ENCODE data around the gene NMU. TPM values are rescaled to one million over a fixed set of nuclear protein-coding genes. Genes with fewer than 3 reads are reported as not detected.

Gene NMU
- total RNA-seq, 1 experiment from 2014 or later, result 0.54 TPM

DNA sequence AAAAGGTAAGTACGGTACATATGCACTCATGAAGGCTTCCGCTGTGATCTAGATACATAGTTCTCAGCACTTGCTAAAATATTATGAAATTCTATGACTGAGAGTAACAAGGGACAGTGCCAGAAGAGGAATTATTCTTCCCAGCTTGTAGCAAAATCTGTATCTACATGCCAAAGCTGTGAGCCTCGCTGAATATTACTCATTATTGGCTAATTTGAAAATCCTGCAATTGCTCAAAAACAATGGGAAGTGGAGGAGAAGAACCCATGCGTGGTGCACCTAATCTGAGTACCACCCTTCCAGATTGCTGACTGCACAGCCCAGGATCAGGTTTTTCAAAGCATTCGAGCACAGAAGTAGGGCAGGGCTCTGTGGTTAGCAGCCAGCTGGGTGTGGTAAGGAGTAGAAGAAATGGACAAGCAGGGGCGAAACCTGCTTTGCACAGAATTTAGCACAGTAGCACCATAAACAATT is 26.7 kb downstream of the NMU start:
- Histone ChIP-seq H3K4me3 (ENCODE audit: low read depth in 2 of 2, low read length in 2 of 2) (no peak overlapping the region), H3K27ac (ENCODE audit: low read length) (no peak overlapping the region), H3K36me3 (ENCODE audit: control insufficient read depth, insufficient read depth, low read length) (no peaks in the 10 kb centered on the region), H3K4me1 (ENCODE audit: control insufficient read depth, insufficient read depth, low read length) (no peaks in the 10 kb centered on the region), H3K27me3 (ENCODE audit: control insufficient read depth, insufficient read depth, low read length) (no peaks in the 10 kb centered on the region), H3K9me3 (ENCODE audit: control insufficient read depth, insufficient read depth, low read depth, low read length) (no peaks in the 10 kb centered on the region)
- no TSS peak for BruUV-seq (replicated peaks)
- DNase-seq (ENCODE audit: low read depth, low spot score) (no peak), ATAC-seq (no peak)
- TF ChIP-seq POLR2AphosphoS5 (IDR thresholded peaks at IDR 0.05; ENCODE audit: low read depth, low read length) (no peak), SIN3A (IDR thresholded peaks at IDR 0.05; ENCODE audit: borderline replicate concordance, insufficient read depth, low read depth, low read length) (no peak), TCF7L2 (IDR thresholded peaks at IDR 0.05; ENCODE audit: low read depth, low read length) (no peak)
- TF ChIP-seq, protein P1, sequence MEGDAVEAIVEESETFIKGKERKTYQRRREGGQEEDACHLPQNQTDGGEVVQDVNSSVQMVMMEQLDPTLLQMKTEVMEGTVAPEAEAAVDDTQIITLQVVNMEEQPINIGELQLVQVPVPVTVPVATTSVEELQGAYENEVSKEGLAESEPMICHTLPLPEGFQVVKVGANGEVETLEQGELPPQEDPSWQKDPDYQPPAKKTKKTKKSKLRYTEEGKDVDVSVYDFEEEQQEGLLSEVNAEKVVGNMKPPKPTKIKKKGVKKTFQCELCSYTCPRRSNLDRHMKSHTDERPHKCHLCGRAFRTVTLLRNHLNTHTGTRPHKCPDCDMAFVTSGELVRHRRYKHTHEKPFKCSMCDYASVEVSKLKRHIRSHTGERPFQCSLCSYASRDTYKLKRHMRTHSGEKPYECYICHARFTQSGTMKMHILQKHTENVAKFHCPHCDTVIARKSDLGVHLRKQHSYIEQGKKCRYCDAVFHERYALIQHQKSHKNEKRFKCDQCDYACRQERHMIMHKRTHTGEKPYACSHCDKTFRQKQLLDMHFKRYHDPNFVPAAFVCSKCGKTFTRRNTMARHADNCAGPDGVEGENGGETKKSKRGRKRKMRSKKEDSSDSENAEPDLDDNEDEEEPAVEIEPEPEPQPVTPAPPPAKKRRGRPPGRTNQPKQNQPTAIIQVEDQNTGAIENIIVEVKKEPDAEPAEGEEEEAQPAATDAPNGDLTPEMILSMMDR (IDR thresholded peaks at IDR 0.05), result no peak
- TF ChIP-seq, protein P2, sequence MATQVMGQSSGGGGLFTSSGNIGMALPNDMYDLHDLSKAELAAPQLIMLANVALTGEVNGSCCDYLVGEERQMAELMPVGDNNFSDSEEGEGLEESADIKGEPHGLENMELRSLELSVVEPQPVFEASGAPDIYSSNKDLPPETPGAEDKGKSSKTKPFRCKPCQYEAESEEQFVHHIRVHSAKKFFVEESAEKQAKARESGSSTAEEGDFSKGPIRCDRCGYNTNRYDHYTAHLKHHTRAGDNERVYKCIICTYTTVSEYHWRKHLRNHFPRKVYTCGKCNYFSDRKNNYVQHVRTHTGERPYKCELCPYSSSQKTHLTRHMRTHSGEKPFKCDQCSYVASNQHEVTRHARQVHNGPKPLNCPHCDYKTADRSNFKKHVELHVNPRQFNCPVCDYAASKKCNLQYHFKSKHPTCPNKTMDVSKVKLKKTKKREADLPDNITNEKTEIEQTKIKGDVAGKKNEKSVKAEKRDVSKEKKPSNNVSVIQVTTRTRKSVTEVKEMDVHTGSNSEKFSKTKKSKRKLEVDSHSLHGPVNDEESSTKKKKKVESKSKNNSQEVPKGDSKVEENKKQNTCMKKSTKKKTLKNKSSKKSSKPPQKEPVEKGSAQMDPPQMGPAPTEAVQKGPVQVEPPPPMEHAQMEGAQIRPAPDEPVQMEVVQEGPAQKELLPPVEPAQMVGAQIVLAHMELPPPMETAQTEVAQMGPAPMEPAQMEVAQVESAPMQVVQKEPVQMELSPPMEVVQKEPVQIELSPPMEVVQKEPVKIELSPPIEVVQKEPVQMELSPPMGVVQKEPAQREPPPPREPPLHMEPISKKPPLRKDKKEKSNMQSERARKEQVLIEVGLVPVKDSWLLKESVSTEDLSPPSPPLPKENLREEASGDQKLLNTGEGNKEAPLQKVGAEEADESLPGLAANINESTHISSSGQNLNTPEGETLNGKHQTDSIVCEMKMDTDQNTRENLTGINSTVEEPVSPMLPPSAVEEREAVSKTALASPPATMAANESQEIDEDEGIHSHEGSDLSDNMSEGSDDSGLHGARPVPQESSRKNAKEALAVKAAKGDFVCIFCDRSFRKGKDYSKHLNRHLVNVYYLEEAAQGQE (IDR thresholded peaks at IDR 0.05; ENCODE audit: insufficient read depth in 1 of 2, low read depth in 2 of 2, low read length in 1 of 2), result no peak
- in situ Hi-C loops (cut with HindIII; ENCODE audit: low pct_unique_long_range_greater_than_20kb, low sequenced_read_pairs), result no loop called here
- ChIA-PET POLR2A (no interaction called here), CTCF (interaction anchor here (0.6 kb wide), 1 partner anchor 248 kb away, joined by 5 read pairs; no protein-coding TSS in a partner anchor)
- intact Hi-C loops (cut with micrococcal nuclease; ENCODE audit: unreplicated experiment), result no loop called here

DNA sequence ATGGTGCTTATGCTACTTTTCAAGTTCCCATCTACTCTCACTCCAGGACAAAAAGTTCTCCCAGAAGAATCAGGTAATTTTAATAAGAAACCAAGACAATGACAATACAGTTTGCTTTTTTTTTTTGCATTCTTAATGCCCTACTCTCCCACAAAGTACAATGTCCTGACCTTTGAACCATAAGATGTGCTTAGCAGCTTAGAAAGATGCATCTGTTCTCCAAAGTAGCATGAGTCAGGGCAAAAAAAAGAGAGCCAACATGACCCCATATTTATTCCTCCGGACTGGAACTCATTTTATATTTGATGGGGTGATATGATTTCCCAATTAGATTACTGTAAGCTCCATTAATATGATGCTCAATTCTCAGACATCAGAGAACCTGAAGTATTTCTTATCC is 27.5 kb downstream of the NMU start:
- Histone ChIP-seq H3K27ac (ENCODE audit: low read length) (no peak overlapping the region), H3K27me3 (ENCODE audit: control insufficient read depth, insufficient read depth, low read length) (no peaks in the 10 kb centered on the region), H3K9me3 (ENCODE audit: control insufficient read depth, insufficient read depth, low read depth, low read length) (no peaks in the 10 kb centered on the region), H3K4me1 (ENCODE audit: control insufficient read depth, insufficient read depth, low read length) (no peaks in the 10 kb centered on the region), H3K4me3 (ENCODE audit: low read depth in 2 of 2, low read length in 2 of 2) (no peak overlapping the region), H3K36me3 (ENCODE audit: control insufficient read depth, insufficient read depth, low read length) (no peaks in the 10 kb centered on the region)
- BruUV-seq (replicated peaks), result no TSS peak
- DNase-seq (ENCODE audit: low read depth, low spot score) (no peak), ATAC-seq (no peak)
- POLR2A ChIA-PET, result no interaction called here
- TF ChIP-seq, protein P2 (IDR thresholded peaks at IDR 0.05; ENCODE audit: insufficient read depth in 1 of 2, low read depth in 2 of 2, low read length in 1 of 2), result no peak
- TF ChIP-seq, protein P1 (IDR thresholded peaks at IDR 0.05), result no peak
- TF ChIP-seq POLR2AphosphoS5 (IDR thresholded peaks at IDR 0.05; ENCODE audit: low read depth, low read length) (no peak), TCF7L2 (IDR thresholded peaks at IDR 0.05; ENCODE audit: low read depth, low read length) (no peak), SIN3A (IDR thresholded peaks at IDR 0.05; ENCODE audit: borderline replicate concordance, insufficient read depth, low read depth, low read length) (no peak)
- in situ Hi-C loops (cut with HindIII; ENCODE audit: low pct_unique_long_range_greater_than_20kb, low sequenced_read_pairs), result no loop called here
- CTCF ChIA-PET, result no interaction called here
- intact Hi-C loops (cut with micrococcal nuclease; ENCODE audit: unreplicated experiment), result no loop called here
